GM19023 (cell line): ENCODE measurements around the gene NR1H3.
"Not testable (repeated sequence)": the region's sequence is repeated elsewhere in the genome, so short reads cannot be mapped to it uniquely, and the experiment has no call there.

Experiments used
- ATAC-seq: cut with Tn5 transposase; IDR thresholded peaks from one replicate; pipeline ENCODE4 v1.9.1; 2021; ENCODE audit warnings: mild to moderate bottlenecking, moderate library complexity; ENCODE audit not compliant: unreplicated experiment

Gene NR1H3

DNA sequence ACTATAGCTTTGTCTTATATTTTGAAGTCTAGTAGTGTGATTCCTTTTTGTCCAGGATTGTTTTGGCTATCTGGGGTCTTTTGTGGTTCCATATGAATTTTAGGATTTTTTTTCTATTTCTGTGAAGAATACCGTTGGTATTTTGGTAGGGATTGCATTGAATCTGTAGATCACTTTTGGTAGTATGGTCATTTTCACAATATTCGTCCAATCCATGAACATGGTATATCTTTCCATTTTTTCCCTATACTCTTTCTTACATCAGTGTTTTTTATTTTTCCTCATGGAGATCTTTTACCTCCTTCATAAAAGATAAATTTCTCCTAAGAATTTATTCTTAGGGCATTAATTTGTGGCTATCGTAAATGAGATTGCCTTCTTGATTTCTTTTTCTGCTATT lies 41.3 kb downstream of the NR1H3 start:
- no peak for ATAC-seq

DNA sequence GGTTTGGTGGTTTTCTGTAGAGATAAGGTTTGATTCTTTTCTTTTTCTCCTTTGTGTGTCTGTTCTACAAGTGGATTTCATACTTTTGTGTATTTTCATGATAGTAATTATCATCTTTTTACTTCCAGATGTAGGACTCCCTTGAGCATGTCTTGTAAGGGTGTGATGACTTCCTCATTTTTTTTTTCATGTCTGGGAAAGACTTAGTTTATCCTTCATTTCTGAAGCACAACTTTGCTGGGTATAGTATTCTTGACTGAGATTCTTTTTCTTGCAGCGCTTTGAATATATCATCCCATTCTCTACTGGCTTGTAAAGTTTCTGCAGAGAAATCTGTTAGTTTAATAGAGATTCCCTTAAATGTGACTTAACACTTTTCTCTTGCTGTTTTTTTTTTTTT lies 45.1 kb downstream of the NR1H3 start:
- ATAC-seq, result no peak

GRCh38 chr11:47305734-47306483 lies 48.1 kb downstream of the NR1H3 start:
- no peak for ATAC-seq

DNA sequence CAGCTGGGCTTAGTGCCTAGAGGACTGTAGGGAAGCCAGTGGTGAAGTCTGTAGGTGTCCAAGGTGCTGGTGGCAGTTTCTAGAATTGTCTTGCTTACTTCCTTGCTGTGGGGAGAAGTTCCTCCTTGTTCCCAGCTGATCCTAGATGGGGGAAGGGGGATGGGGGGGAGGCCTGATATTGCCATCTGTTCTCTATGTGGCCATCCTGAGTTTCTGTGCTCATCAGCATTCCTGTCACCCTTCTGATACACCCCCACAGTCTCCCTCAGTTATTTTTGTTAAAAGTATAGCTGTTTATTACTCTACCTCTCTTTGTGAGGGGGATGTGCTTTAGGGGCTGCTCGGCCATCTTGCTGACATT lies 48.7 kb downstream of the NR1H3 start:
- ATAC-seq, result no peak

GRCh38 chr11:47308050-47308823 lies 50.4 kb downstream of the NR1H3 start:
- ATAC-seq, result no peak

DNA sequence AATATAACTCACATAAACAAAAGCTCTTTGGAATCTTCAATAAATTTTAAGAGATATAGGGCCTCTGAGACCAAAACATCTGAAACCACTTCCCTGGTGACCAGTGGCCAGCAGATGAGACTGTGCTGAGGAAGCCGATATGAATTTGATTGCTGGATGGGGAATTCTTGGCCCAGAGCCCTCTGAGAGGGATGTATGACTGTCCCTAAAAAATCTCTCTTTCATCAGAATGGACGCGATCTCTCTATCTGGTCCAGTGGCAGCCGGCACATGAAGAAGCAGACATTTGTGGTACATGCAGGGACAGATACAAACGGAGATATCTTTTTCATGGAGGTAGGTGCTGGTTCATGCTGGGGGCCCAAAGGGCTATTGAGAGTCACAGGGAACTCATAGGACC lies 57.2 kb downstream of the NR1H3 start:
- ATAC-seq, result no peak

GRCh38 chr11:47316501-47316900 lies 58.7 kb downstream of the NR1H3 start:
- not testable (repeated sequence) for ATAC-seq

DNA sequence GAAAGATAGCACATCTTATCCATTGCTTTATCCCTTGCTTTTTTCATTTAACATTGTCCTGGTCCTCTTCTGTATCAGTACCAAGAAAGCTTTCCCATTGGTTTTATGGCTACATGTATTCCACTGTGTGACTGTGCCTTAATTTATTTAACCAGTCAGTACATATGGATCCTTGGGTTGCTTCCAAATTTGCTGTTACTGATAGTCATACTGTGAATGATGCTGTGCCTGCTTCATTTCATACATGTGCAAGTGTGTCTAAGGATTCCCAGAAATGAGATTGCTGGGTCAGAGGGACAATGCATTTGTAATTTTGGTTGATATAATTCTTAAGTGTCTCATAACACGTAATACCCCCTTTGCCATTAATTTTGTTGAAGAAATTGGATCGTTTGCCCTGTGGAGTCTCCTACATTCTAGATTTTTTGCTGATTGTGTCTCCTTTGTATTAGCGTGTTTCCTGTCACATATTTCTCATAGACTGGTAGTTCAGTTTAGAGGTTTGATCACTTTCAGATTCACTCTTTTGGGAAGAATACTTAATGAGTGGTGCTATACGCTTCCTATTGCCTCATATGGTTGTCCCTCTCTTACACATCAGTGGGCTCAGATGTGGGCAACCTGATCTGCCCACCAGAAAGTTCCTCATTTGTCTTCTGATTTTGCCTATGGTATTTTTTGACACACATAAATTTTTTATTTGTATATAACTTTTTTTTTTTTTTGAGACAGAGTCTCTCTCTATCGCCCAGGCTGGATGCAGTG lies 59.5 kb downstream of the NR1H3 start:
- no peak for ATAC-seq

- no peak for ATAC-seq
These were observed 60.4 kb downstream of the NR1H3 start for GRCh38 chr11:47318166-47318565.
